WERI-Rb-1 (cell line): Measurements from ENCODE around the gene PADI2.

Experiments used
- DNase-seq: peaks from one replicate; pipeline ENCODE4 v3.0.0-alpha.2; 2020
- H3K27ac ChIP-seq: fragments of 250-450 bp; sonication (Bioruptor Pico); 2 replicates; pipeline ENCODE4 v1.5.1; 2020; ENCODE audit warnings: mild to moderate bottlenecking, moderate library complexity
- H3K27me3 ChIP-seq: fragments of 250-450 bp; sonication (Bioruptor Pico); 2 replicates; pipeline ENCODE4 v1.5.1; 2021; ENCODE audit warnings: mild to moderate bottlenecking, low read depth, moderate library complexity; ENCODE audit not compliant: insufficient read depth, severe bottlenecking
- H3K36me3 ChIP-seq: fragments of 250-450 bp; sonication (Bioruptor Pico); 2 replicates; pipeline ENCODE4 v1.5.1; 2020; ENCODE audit warnings: mild to moderate bottlenecking, moderate library complexity
- H3K4me3 ChIP-seq: 2 replicates; pipeline ENCODE4 v1.5.1; 2011; ENCODE audit warnings: low read depth, mild to moderate bottlenecking, control low read depth, low read length
- H3K9me3 ChIP-seq: fragments of 250-450 bp; sonication (Bioruptor Pico); 2 replicates; pipeline ENCODE4 v1.5.1; 2021; ENCODE audit warnings: mild to moderate bottlenecking, moderate library complexity; ENCODE audit not compliant: severe bottlenecking
- CTCF ChIP-seq: IDR thresholded peaks from 2 replicates; pipeline ENCODE4 v1.5.1; 2011; ENCODE audit warnings: low read depth, mild to moderate bottlenecking, control low read depth, inconsistent platforms, low read length

Gene PADI2

GRCh38 chr1:17101261-17101660, 18.0 kb downstream of the PADI2 start:
- Histone ChIP-seq H3K27me3 (no peaks in the 10 kb centered on the region), H3K27ac (peak overlapping the region; percentile 73), H3K36me3 (no peaks in the 10 kb centered on the region), H3K4me3 (no peak overlapping the region), H3K9me3 (no peaks in the 10 kb centered on the region)
- TF ChIP-seq CTCF: no peak
- DNase-seq: peak; percentile 82

GRCh38 chr1:17099616-17100340, 19.5 kb downstream of the PADI2 start:
- no peak for DNase-seq
- Histone ChIP-seq H3K4me3 (no peak overlapping the region), H3K27ac (no peak overlapping the region; the same call in 1 of the 2 replicates), H3K9me3 (no peaks in the 10 kb centered on the region), H3K36me3 (no peaks in the 10 kb centered on the region), H3K27me3 (no peaks in the 10 kb centered on the region)
- TF ChIP-seq CTCF: no peak

GRCh38 chr1:17098446-17099317, 20.6 kb downstream of the PADI2 start:
- no peak for TF ChIP-seq CTCF
- DNase-seq: no peak
- H3K27me3 ChIP-seq: no peaks in the 10 kb centered on the region
- H3K9me3 ChIP-seq: no peaks in the 10 kb centered on the region
- no peak overlapping the region for H3K4me3 ChIP-seq
- H3K36me3 ChIP-seq: no peaks in the 10 kb centered on the region
- H3K27ac ChIP-seq: no peak overlapping the region

GRCh38 chr1:17097787-17098186, 21.5 kb downstream of the PADI2 start:
- no peak overlapping the region for H3K4me3 ChIP-seq
- H3K9me3 ChIP-seq: no peaks in the 10 kb centered on the region
- DNase-seq: no peak
- no peak for TF ChIP-seq CTCF
- no peak overlapping the region for H3K27ac ChIP-seq
- no peaks in the 10 kb centered on the region for H3K36me3 ChIP-seq
- H3K27me3 ChIP-seq: no peaks in the 10 kb centered on the region

GRCh38 chr1:17097147-17097546, 22.1 kb downstream of the PADI2 start:
- no peak for TF ChIP-seq CTCF
- no peaks in the 10 kb centered on the region for H3K9me3 ChIP-seq
- no peak overlapping the region for H3K4me3 ChIP-seq
- no peaks in the 10 kb centered on the region for H3K36me3 ChIP-seq
- H3K27me3 ChIP-seq: no peaks in the 10 kb centered on the region
- no peak for DNase-seq
- H3K27ac ChIP-seq: no peak overlapping the region
